Loucy (cell line): Measurements from ENCODE around the gene FKBP1B.

Source experiments
- H2AFZ ChIP-seq: fragments of 200-600 bp; sonication (generic); 2 replicates; pipeline ENCODE4 v1.6.0; 2016; ENCODE audit warnings: antibody characterized with exemption, mild to moderate bottlenecking, low read length, moderate library complexity
- H3F3A ChIP-seq: fragments of 200-600 bp; 2 replicates; pipeline ENCODE4 v1.6.0; 2016; ENCODE audit warnings: antibody characterized with exemption, low read depth, mild to moderate bottlenecking
- H3K27me3 ChIP-seq: fragments of 200-600 bp; sonication (generic); 2 replicates; pipeline ENCODE4 v1.6.1; 2014; ENCODE audit warnings: low read length, mild to moderate bottlenecking; ENCODE audit not compliant: insufficient read depth, poor library complexity, severe bottlenecking
- H3K36me3 ChIP-seq: fragments of 200-600 bp; sonication (generic); 2 replicates; pipeline ENCODE4 v1.6.1; 2016; ENCODE audit warnings: low read length; ENCODE audit not compliant: insufficient read depth
- H3K4me1 ChIP-seq: fragments of 200-600 bp; sonication (generic); 2 replicates; pipeline ENCODE4 v1.5.1; 2014; ENCODE audit warnings: low read length, mild to moderate bottlenecking; ENCODE audit not compliant: insufficient read depth, poor library complexity, severe bottlenecking
- H3K4me2 ChIP-seq: fragments of 200-600 bp; sonication (generic); 2 replicates; pipeline ENCODE4 v1.6.0; 2014; ENCODE audit warnings: antibody characterized with exemption, low read length, low read depth, mild to moderate bottlenecking; ENCODE audit not compliant: poor library complexity, severe bottlenecking
- H3K4me3 ChIP-seq: fragments of 200-600 bp; sonication (generic); 2 replicates; pipeline ENCODE4 v1.5.1; 2014; ENCODE audit warnings: low read length, mild to moderate bottlenecking, mixed read lengths; ENCODE audit not compliant: poor library complexity, severe bottlenecking
- H3K79me2 ChIP-seq: fragments of 200-600 bp; sonication (generic); 2 replicates; pipeline ENCODE4 v1.6.1; 2014; ENCODE audit warnings: low read length; ENCODE audit not compliant: insufficient read depth
- H3K9ac ChIP-seq: fragments of 200-600 bp; sonication (generic); 2 replicates; pipeline ENCODE4 v1.6.0; 2014; ENCODE audit warnings: mild to moderate bottlenecking, low read depth, low read length, moderate library complexity; ENCODE audit not compliant: poor library complexity, severe bottlenecking
- H3K9me2 ChIP-seq: fragments of 200-600 bp; sonication (generic); replicated peaks from 2 replicates; pipeline ENCODE4 v1.6.1; 2016; ENCODE audit warnings: low read depth, low read length, mixed read lengths
- H3K9me3 ChIP-seq: fragments of 200-600 bp; sonication (generic); 2 replicates; pipeline ENCODE4 v1.6.1; 2014; ENCODE audit warnings: mild to moderate bottlenecking, antibody characterized with exemption, low read length, low read depth; ENCODE audit not compliant: insufficient read depth
- H4K20me1 ChIP-seq: fragments of 200-600 bp; sonication (generic); 2 replicates; pipeline ENCODE4 v1.6.0; 2014; ENCODE audit warnings: antibody characterized with exemption, low read length, mild to moderate bottlenecking; ENCODE audit not compliant: insufficient read depth, poor library complexity, severe bottlenecking
- CTCF ChIP-seq: fragments of 200-600 bp; sonication (generic); conservative IDR thresholded peaks from 2 replicates; pipeline ENCODE4 v1.5.1; 2014; ENCODE audit warnings: mild to moderate bottlenecking, antibody characterized with exemption, low read length
- EZH2phosphoT487 ChIP-seq: fragments of 200-600 bp; IDR thresholded peaks from 2 replicates; pipeline ENCODE4 v1.6.1; 2018; ENCODE audit warnings: antibody characterized with exemption, mild to moderate bottlenecking, moderate library complexity, borderline replicate concordance

The FKBP1B gene

GRCh38 chr2:24047703-24048033, 1.9 kb upstream of the FKBP1B start:
- H3K4me3 ChIP-seq, result peak overlapping the region; percentile 90
- H2AFZ ChIP-seq, result peak overlapping the region; percentile 96

GRCh38 chr2:24048769-24049484, 614 bp upstream of the FKBP1B start:
- Histone ChIP-seq H3K9me2 (no peaks in the 10 kb centered on the region), H3K4me3 (peak overlapping the region; percentile 70), H3K27me3 (no peaks in the 10 kb centered on the region), H3F3A (no peaks in the 10 kb centered on the region), H3K4me2 (peak overlapping the region; percentile 66), H3K9ac (no peak overlapping the region), H3K36me3 (no peaks in the 10 kb centered on the region), H3K4me1 (peaks cover 21% of the 10 kb centered on the region), H4K20me1 (no peaks in the 10 kb centered on the region), H2AFZ (peak overlapping the region; percentile 65), H3K79me2 (peaks cover 19% of the 10 kb centered on the region), H3K9me3 (no peaks in the 10 kb centered on the region)
- TF ChIP-seq CTCF, result no peak
- no peak for TF ChIP-seq EZH2phosphoT487

More at GRCh38 chr2:24047703-24048033, 1.9 kb upstream of the FKBP1B start:
- Histone ChIP-seq H3K27me3 (no peaks in the 10 kb centered on the region), H3K79me2 (peaks cover 19% of the 10 kb centered on the region), H3K9ac (peak overlapping the region; percentile 62), H3K9me3 (no peaks in the 10 kb centered on the region), H3F3A (no peaks in the 10 kb centered on the region), H3K4me1 (peaks cover 21% of the 10 kb centered on the region), H3K9me2 (no peaks in the 10 kb centered on the region), H4K20me1 (no peaks in the 10 kb centered on the region), H3K4me2 (peak overlapping the region; percentile 75), H3K36me3 (no peaks in the 10 kb centered on the region)
- TF ChIP-seq CTCF, result no peak
- TF ChIP-seq EZH2phosphoT487, result no peak

GRCh38 chr2:24050041-24050979, 769 bp downstream of the FKBP1B start:
- Histone ChIP-seq H3K4me3 (peak overlapping the region; percentile 70), H3K79me2 (peaks cover 13% of the 10 kb centered on the region), H3K27me3 (no peaks in the 10 kb centered on the region), H3K36me3 (no peaks in the 10 kb centered on the region), H2AFZ (peak overlapping the region; percentile 65; the same call in 1 of the 2 replicates), H3K9me2 (no peaks in the 10 kb centered on the region), H3K4me2 (peak overlapping the region; percentile 66), H4K20me1 (no peaks in the 10 kb centered on the region), H3K4me1 (peaks cover 21% of the 10 kb centered on the region), H3F3A (no peaks in the 10 kb centered on the region), H3K9ac (no peak overlapping the region), H3K9me3 (no peaks in the 10 kb centered on the region)
- TF ChIP-seq EZH2phosphoT487, result no peak
- no peak for TF ChIP-seq CTCF
